Testis (tissue), 3 donors: ENCODE data around the gene RBMXL2. TPM values are rescaled to one million over a fixed set of nuclear protein-coding genes. Genes with fewer than 3 reads are reported as not detected.

Experiments used
- DNase-seq: peaks from one replicate; pipeline ENCODE4 v3.0.0-alpha.2; 2019
- H3K27ac ChIP-seq, 2 donors: fragments of 200-600 bp; sonication (generic); one replicate each; pipeline ENCODE4 v1.5.1; 2019
- H3K27me3 ChIP-seq: fragments of 200-600 bp; sonication (generic); one replicate; pipeline ENCODE4 v1.5.1; 2019
- H3K36me3 ChIP-seq: fragments of 200-600 bp; sonication (generic); one replicate; pipeline ENCODE4 v1.5.1; 2017; ENCODE audit warnings: low read depth; ENCODE audit errors: missing control alignments
- H3K4me1 ChIP-seq: fragments of 200-600 bp; sonication (generic); one replicate; pipeline ENCODE4 v1.5.1; 2019
- H3K4me3 ChIP-seq, 2 donors: fragments of 200-600 bp; sonication (generic); one replicate each; pipeline ENCODE4 v1.5.1; 2017 to 2019
- H3K9me3 ChIP-seq: fragments of 200-600 bp; sonication (generic); one replicate; pipeline ENCODE4 v1.5.1; 2017
- POLR2A ChIP-seq: fragments of 450-650 bp; IDR thresholded peaks from one replicate; pipeline ENCODE4 v1.6.1; 2017; ENCODE audit warnings: antibody characterized with exemption, mild to moderate bottlenecking, moderate library complexity
- WGBS, 2 donors: methylation state at CpG; one replicate each; pipeline ENCODE4 v1.1.5; 2018; 5-methylcytosine and 5-hydroxymethylcytosine counted together
- intact Hi-C: fragments of 100-400 bp; cut with DNase I; formaldehyde crosslinking; loops from one replicate; pipeline ENCODE4 v1.15.1; 2023; ENCODE audit warnings: low total_unique reads
- polyA plus RNA-seq: library from polyadenylated mRNA; stranded (reverse); fragments of 350-450 nt; fragmentation: Illumina TruSeq; extraction: RNeasy Lipid Tissue Mini Kit (QIAGEN cat#74804); gene quantifications from one replicate; pipeline ENCODE4 v1.2.3, GENCODE V29; 2014; ENCODE audit warnings: low read depth, low replicate concordance; ENCODE audit not compliant: insufficient read depth
- total RNA-seq, 2 donors: library from RNA; depleted of rRNA; stranded (reverse); fragments of >200 nt; gene quantifications; one replicate each; pipeline ENCODE4 v1.2.3, GENCODE V29; 2016
- TF ChIP-seq, protein P1 (sequence below), 3 experiments: fragments of 450-650 bp in 2 of 3; fragments of 200-600 bp in 1 of 3; sonication (generic) in 1 of 3; IDR thresholded peaks; one replicate each; pipeline ENCODE4 v1.5.1; 2016 to 2019; ENCODE audit warnings: antibody characterized with exemption in 3 of 3, mild to moderate bottlenecking in 2 of 3, moderate library complexity in 1 of 3

The RBMXL2 gene
- total and polyA plus RNA-seq, 3 donors from 2014 or later, result 58.2 to 103 (median 79.4) TPM

DNA sequence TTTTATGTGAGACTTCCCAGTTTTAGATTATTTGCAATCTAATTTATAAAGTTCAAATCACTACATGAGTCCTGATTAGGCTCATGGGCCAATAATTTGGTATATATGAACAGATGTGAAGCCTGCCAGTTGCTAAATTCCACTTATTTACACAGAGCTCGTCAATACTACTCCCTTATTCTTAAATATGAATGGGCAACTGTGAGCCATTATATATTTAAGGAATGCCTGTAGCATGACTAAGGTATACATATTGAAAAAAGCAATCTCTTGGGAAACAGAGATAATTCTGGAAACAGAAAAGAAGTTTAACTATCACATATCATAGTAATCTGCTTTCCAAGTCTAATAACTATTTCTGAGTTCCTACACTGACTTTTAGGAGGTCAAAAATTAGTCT is 27.0 kb downstream of the RBMXL2 start:
- no peak for DNase-seq
- WGBS, 2 donors, result 57 to 78% methylated on average over 1 of the region's 1 CpG
- intact Hi-C loops, result no loop called here

DNA sequence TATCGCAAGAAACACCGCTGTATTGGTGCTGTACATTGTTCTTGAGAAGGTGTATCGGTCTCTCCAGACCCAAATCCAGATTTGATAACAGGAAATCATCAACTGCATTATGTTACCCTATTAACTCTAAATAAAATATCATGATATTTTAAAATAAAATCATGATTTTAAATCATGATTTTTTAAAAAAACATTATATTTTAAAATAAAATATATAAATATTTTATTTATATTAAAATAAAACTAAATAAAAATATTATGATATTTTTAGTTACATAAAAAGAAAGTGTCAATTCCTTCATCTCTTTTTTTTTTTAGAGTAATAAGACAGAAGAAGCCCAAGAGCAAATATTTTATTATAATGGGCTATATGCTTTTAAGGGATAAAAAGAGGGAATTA is 27.6 kb downstream of the RBMXL2 start:
- 78 to 97% methylated on average over 3 of the region's 3 CpGs for WGBS, 2 donors
- DNase-seq, result no peak
- TF ChIP-seq POLR2A, result no peak
- TF ChIP-seq, protein P1, sequence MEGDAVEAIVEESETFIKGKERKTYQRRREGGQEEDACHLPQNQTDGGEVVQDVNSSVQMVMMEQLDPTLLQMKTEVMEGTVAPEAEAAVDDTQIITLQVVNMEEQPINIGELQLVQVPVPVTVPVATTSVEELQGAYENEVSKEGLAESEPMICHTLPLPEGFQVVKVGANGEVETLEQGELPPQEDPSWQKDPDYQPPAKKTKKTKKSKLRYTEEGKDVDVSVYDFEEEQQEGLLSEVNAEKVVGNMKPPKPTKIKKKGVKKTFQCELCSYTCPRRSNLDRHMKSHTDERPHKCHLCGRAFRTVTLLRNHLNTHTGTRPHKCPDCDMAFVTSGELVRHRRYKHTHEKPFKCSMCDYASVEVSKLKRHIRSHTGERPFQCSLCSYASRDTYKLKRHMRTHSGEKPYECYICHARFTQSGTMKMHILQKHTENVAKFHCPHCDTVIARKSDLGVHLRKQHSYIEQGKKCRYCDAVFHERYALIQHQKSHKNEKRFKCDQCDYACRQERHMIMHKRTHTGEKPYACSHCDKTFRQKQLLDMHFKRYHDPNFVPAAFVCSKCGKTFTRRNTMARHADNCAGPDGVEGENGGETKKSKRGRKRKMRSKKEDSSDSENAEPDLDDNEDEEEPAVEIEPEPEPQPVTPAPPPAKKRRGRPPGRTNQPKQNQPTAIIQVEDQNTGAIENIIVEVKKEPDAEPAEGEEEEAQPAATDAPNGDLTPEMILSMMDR (IDR thresholded peaks at IDR 0.05), result no peak
- H3K4me1 ChIP-seq, result no peaks in the 10 kb centered on the region
- H3K27me3 ChIP-seq, result no peaks in the 10 kb centered on the region
- H3K27ac ChIP-seq, result no peak overlapping the region
- no peaks in the 10 kb centered on the region for H3K36me3 ChIP-seq
- intact Hi-C loops, result no loop called here
- H3K9me3 ChIP-seq, result no peaks in the 10 kb centered on the region
- H3K4me3 ChIP-seq, result no peak overlapping the region

More for the DNA sequence above, 27.0 kb downstream of the RBMXL2 start:
- H3K4me1 ChIP-seq, result no peaks in the 10 kb centered on the region
- TF ChIP-seq, protein P1 (IDR thresholded peaks at IDR 0.05), result no peak
- no peak for TF ChIP-seq POLR2A
- H3K27ac ChIP-seq, result no peak overlapping the region
- H3K27me3 ChIP-seq, result no peaks in the 10 kb centered on the region
- no peaks in the 10 kb centered on the region for H3K9me3 ChIP-seq
- H3K4me3 ChIP-seq, result no peak overlapping the region
- no peaks in the 10 kb centered on the region for H3K36me3 ChIP-seq

DNA sequence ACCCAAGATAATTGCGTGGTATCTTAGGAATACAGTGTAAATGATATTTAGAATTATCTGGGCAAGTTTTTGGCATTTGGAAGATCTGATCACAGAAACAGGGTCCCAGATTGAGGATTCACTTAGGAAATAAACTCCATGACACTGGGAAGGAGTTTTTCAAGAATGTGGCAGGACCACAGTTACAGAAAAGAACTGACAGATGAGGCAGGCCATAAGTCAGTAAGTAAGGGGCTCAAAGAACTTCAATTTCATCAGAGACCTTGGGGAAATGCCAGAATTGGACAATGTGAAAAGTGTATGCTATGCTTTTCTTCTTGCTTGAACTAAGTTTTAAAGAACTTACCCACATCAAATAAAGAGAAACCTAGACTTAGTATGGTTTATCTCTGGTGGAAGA is 49.3 kb downstream of the RBMXL2 start:
- 40 to 93% methylated on average over 1 of the region's 1 CpG for WGBS, 2 donors
- Histone ChIP-seq H3K36me3 (no peaks in the 10 kb centered on the region), H3K27me3 (no peaks in the 10 kb centered on the region), H3K4me3 (no peak overlapping the region), H3K9me3 (no peaks in the 10 kb centered on the region), H3K4me1 (no peaks in the 10 kb centered on the region), H3K27ac (no peak overlapping the region)
- intact Hi-C loops, result no loop called here
- TF ChIP-seq, protein P1 (IDR thresholded peaks at IDR 0.05), result no peak
- no peak for DNase-seq

Other genes with a start within 250 kb of the RBMXL2 start
- gene OR10A5, start 243.3 kb upstream of the RBMXL2 start, total RNA-seq, result not detected
- not detected for gene OR10A5, start 243.3 kb upstream of the RBMXL2 start, polyA plus RNA-seq
- not detected for gene OR10A2, start 225.9 kb upstream of the RBMXL2 start, total RNA-seq
- gene OR10A2, start 225.9 kb upstream of the RBMXL2 start, polyA plus RNA-seq, result not detected
- not detected for gene OR10A4, start 212.4 kb upstream of the RBMXL2 start, total RNA-seq
- not detected for gene OR10A4, start 212.4 kb upstream of the RBMXL2 start, polyA plus RNA-seq
- gene OR2D2, start 196.5 kb upstream of the RBMXL2 start, total RNA-seq, result 1 to 10 TPM; 2.8 to 3.2 TPM
- gene OR2D2, start 196.5 kb upstream of the RBMXL2 start, polyA plus RNA-seq, result not detected
- gene OR2D3, start 168.0 kb upstream of the RBMXL2 start, total RNA-seq, result not detected
- not detected for gene OR2D3, start 168.0 kb upstream of the RBMXL2 start, polyA plus RNA-seq
- gene ZNF215, start 162.6 kb upstream of the RBMXL2 start, total RNA-seq, result 1 to 10 TPM; 4.2 to 4.5 TPM
- gene ZNF215, start 162.6 kb upstream of the RBMXL2 start, polyA plus RNA-seq, result 2.7 TPM
- gene ZNF214, start 68.7 kb upstream of the RBMXL2 start, total RNA-seq, result 1 to 10 TPM; 7.3 to 9.9 TPM
- gene ZNF214, start 68.7 kb upstream of the RBMXL2 start, polyA plus RNA-seq, result 8.2 TPM
- gene NLRP14, start 68.5 kb upstream of the RBMXL2 start, total RNA-seq, result 1 to 10 TPM; 1.6 to 2.4 TPM
- 1.2 TPM for gene NLRP14, start 68.5 kb upstream of the RBMXL2 start, polyA plus RNA-seq
- gene SYT9, start 162.9 kb downstream of the RBMXL2 start, total RNA-seq, result 1 to 10 TPM; 2.7 to 3.1 TPM
- gene SYT9, start 162.9 kb downstream of the RBMXL2 start, polyA plus RNA-seq, result 4.1 TPM